Parietal lobe (tissue), 1 donor: Measurements from ENCODE around the gene FOXE1. TPM values are rescaled to one million over a fixed set of nuclear protein-coding genes. Genes with fewer than 3 reads are reported as not detected.

Source experiments
- total RNA-seq: library from RNA; depleted of rRNA; stranded (reverse); fragments of >200 nt; gene quantifications from one replicate; pipeline ENCODE4 v1.2.3, GENCODE V29; 2014

The FOXE1 gene
- not detected for total RNA-seq

GRCh38 chr9:97853056-97853843 is at the start of gene FOXE1:
Gene FOXE1 (plus strand): TSS chr9:97853226. CDS start chr9:97853915, 689 bp downstream.

Other genes starting within 250 kb of the FOXE1 start
- gene TSTD2, start 219.9 kb upstream of the FOXE1 start, total RNA-seq, result 71.7 TPM
- gene NCBP1, start 219.4 kb upstream of the FOXE1 start, total RNA-seq, result 68.9 TPM
- gene XPA, start 155.9 kb upstream of the FOXE1 start, total RNA-seq, result 32.6 TPM
- gene TRMO, start 69.3 kb downstream of the FOXE1 start, total RNA-seq, result 23.5 TPM
- gene HEMGN, start 84.9 kb downstream of the FOXE1 start, total RNA-seq, result 0.94 TPM
- 10.3 TPM for gene ANP32B, start 130.1 kb downstream of the FOXE1 start, total RNA-seq
- 19.1 TPM for gene NANS, start 203.5 kb downstream of the FOXE1 start, total RNA-seq